Kidney (tissue), 14 donors: ENCODE data around the gene SEC24D. TPM values are rescaled to one million over a fixed set of nuclear protein-coding genes. Genes with fewer than 3 reads are reported as not detected.

Experiments
- DNase-seq, 5 donors: peaks; one replicate each; pipeline ENCODE4 v3.0.0-alpha.2; 2013 to 2020
- FAIRE-seq: peaks from 2 replicates; lab custom pipeline; 2012; peaks lifted over from hg19 to GRCh38; lab: Jason Lieb, UNC
- H3K27ac ChIP-seq, 2 donors: one replicate each; pipeline ENCODE4 v1.7.0; 2013; ENCODE audit warnings: low read depth in 2 of 2, low read length in 2 of 2, inconsistent platforms in 1 of 2
- H3K27me3 ChIP-seq: one replicate; pipeline ENCODE4 v1.7.1; 2013; ENCODE audit warnings: low read length, inconsistent platforms; ENCODE audit not compliant: control insufficient read depth, insufficient read depth
- H3K36me3 ChIP-seq, 3 donors: one replicate each; pipeline versions ENCODE4 v1.7.0 to v1.7.1; 2013; ENCODE audit warnings: low read length in 3 of 3, control low read depth in 1 of 3, inconsistent platforms in 1 of 3; ENCODE audit not compliant: insufficient read depth in 3 of 3, control insufficient read depth in 2 of 3
- H3K4me1 ChIP-seq, 3 donors: one replicate each; pipeline versions ENCODE4 v1.7.0 to v1.7.1; 2013; ENCODE audit warnings: low read length in 3 of 3, inconsistent platforms in 1 of 3, low read depth in 1 of 3; ENCODE audit not compliant: control insufficient read depth in 2 of 3, insufficient read depth in 2 of 3
- H3K4me3 ChIP-seq, 3 donors: one replicate each; pipeline versions ENCODE4 v1.7.0 to v1.8.1; 2013; ENCODE audit warnings: low read length in 3 of 3, control low read depth in 1 of 3, inconsistent platforms in 1 of 3
- H3K9ac ChIP-seq, 3 donors: one replicate each; pipeline versions ENCODE4 v1.7.0 to v1.7.1; 2013; ENCODE audit warnings: low read length in 3 of 3, control low read depth in 1 of 3, inconsistent platforms in 1 of 3
- H3K9me3 ChIP-seq, 3 donors: one replicate each; pipeline versions ENCODE4 v1.7.0 to v1.7.1; 2013; ENCODE audit warnings: low read length in 3 of 3, control low read depth in 1 of 3, inconsistent platforms in 1 of 3; ENCODE audit not compliant: control insufficient read depth in 2 of 3, insufficient read depth in 1 of 3
- CTCF ChIP-seq: IDR thresholded peaks from 3 replicates; pipeline ENCODE4 v1.5.1; 2012; ENCODE audit warnings: mild to moderate bottlenecking, moderate library complexity, borderline replicate concordance; ENCODE audit not compliant: insufficient read depth; ENCODE audit errors: extremely low read depth
- intact Hi-C: fragments of 100-400 bp; cut with DNase I; formaldehyde crosslinking; loops from one replicate; pipeline ENCODE4 v1.11.1; 2022
- polyA plus RNA-seq: library from polyadenylated mRNA; stranded (reverse); fragments of 350-450 nt; fragmentation: Illumina TruSeq; extraction: RNeasy Lipid Tissue Mini Kit (QIAGEN cat#74804); gene quantifications from one replicate; pipeline ENCODE4 v1.2.3, GENCODE V29; 2014; ENCODE audit warnings: low read depth, low replicate concordance; ENCODE audit not compliant: insufficient read depth
- total RNA-seq: library from RNA; stranded (reverse); fragmentation: NEBNext Ultra II Directional; extraction: Animal tissue kit (Norgen Biotek cat#: 25700); gene quantifications from one replicate; pipeline ENCODE4 v1.2.1, GENCODE V29; 2021
- donor health status: control.
- donor health status: control.
- donor health status: control.
- donor health status: control.
- donor health status: control.
- donor health status: DM: yes; HTN: yes; CAD: no.
- donor health status: Normal renal cell carcinoma (clear cell type).

Gene SEC24D
- total and polyA plus RNA-seq, 2 donors from 2014 or later: 5.9 to 45.4 TPM

- peak; percentile 97 for FAIRE-seq
- H3K27ac ChIP-seq: no peak overlapping the region
- H3K4me1 ChIP-seq: no peaks in the 10 kb centered on the region
Observed at GRCh38 chr4:118740869-118741268, 95.1 kb downstream of the SEC24D start.

GRCh38 chr4:118739022-118739713 lies 96.8 kb downstream of the SEC24D start:
- no peaks in the 10 kb centered on the region for H3K9me3 ChIP-seq
- intact Hi-C loops: no loop called here
- no peak overlapping the region for H3K4me3 ChIP-seq
- no peak for TF ChIP-seq CTCF
- DNase-seq (no peak), FAIRE-seq (no peak)
- H3K4me1 ChIP-seq: no peaks in the 10 kb centered on the region
- no peaks in the 10 kb centered on the region for H3K27me3 ChIP-seq
- H3K27ac ChIP-seq: no peak overlapping the region
- peaks cover 5 to 12% (median 6%) of the 10 kb centered on the region in 3 donors for H3K36me3 ChIP-seq
- no peak overlapping the region for H3K9ac ChIP-seq

More at GRCh38 chr4:118740869-118741268, 95.1 kb downstream of the SEC24D start:
- peak in 1 of 5 donors; percentile 15 for DNase-seq
- intact Hi-C loops: no loop called here
- no peak overlapping the region for H3K9ac ChIP-seq
- no peaks in the 10 kb centered on the region for H3K9me3 ChIP-seq
- H3K27me3 ChIP-seq: no peaks in the 10 kb centered on the region
- peaks cover 5 to 12% (median 8%) of the 10 kb centered on the region in 3 donors for H3K36me3 ChIP-seq
- no peak overlapping the region for H3K4me3 ChIP-seq
- TF ChIP-seq CTCF: peak; percentile 28

- DNase-seq (no peak), FAIRE-seq (no peak)
- no peak for TF ChIP-seq CTCF
- H3K36me3 ChIP-seq: peaks cover 3 to 12% (median 6%) of the 10 kb centered on the region in 3 donors
- no peak overlapping the region for H3K4me3 ChIP-seq
- no peaks in the 10 kb centered on the region for H3K9me3 ChIP-seq
- no peaks in the 10 kb centered on the region for H3K4me1 ChIP-seq
- no peak overlapping the region for H3K9ac ChIP-seq
- intact Hi-C loops: no loop called here
- no peaks in the 10 kb centered on the region for H3K27me3 ChIP-seq
- no peak overlapping the region for H3K27ac ChIP-seq
Observed at GRCh38 chr4:118738090-118738489, 97.8 kb downstream of the SEC24D start.

- Histone ChIP-seq H3K9ac (no peak overlapping the region), H3K27ac (no peak overlapping the region), H3K9me3 (no peaks in the 10 kb centered on the region), H3K4me3 (no peak overlapping the region), H3K36me3 (peaks cover 3 to 12% (median 6%) of the 10 kb centered on the region in 3 donors), H3K27me3 (no peaks in the 10 kb centered on the region), H3K4me1 (no peaks in the 10 kb centered on the region)
- intact Hi-C loops: no loop called here
- FAIRE-seq (no peak), DNase-seq (no peak)
- no peak for TF ChIP-seq CTCF
Observed at GRCh38 chr4:118736900-118737299, 99.0 kb downstream of the SEC24D start.
